HS-27A (cell line): ENCODE results near the gene TNS3.
A peak's percentile ranks its signal among the peaks of the same experiment; 100 is the strongest.

Source experiments
- DNase-seq: peaks from one replicate; pipeline ENCODE4 v3.0.0-alpha.2; 2012; ENCODE audit warnings: low read depth, missing footprints

TNS3 gene

GRCh38 chr7:47424523-47424922 is 157.4 kb downstream of the TNS3 start:
- no peak for DNase-seq

DNA sequence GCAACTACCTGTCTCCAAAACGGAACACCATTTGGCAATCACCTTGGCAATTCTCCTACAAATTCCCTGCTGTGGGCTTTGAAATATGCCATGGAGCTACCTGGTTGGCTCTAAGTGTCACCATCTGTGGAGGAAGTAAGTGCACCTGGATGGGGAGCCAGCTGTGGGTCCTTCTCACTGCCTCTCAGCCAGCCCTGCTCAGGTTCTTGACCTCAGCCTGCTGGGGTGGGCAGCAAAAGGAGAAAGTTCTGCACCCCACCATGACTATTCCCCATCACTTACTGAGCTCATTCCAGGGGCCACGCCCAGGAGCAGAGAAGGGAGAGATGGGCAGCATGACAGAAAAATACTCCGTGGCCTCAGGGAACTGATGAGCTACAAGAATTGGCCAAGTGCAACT is 158.7 kb downstream of the TNS3 start:
- no peak for DNase-seq

DNA sequence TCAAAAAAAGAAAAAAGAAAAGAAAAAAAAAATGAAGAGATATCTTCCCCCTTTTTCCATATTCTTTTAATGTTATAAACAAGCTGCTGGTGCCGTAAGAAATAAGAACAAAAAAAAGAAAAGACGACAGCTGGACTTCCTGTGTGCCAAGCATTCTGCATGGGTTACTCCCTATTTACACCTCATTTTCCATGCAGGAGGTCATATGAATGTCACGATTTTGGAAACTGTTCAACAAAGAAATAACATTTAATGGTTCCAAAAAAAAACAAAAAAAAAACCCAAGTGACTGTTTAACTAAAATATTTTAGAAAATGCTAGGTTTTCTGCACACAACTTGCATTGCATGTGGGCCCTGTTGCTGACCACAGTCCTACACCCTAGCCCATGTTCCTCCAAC is 159.3 kb downstream of the TNS3 start:
- peak; percentile 27 for DNase-seq

DNA sequence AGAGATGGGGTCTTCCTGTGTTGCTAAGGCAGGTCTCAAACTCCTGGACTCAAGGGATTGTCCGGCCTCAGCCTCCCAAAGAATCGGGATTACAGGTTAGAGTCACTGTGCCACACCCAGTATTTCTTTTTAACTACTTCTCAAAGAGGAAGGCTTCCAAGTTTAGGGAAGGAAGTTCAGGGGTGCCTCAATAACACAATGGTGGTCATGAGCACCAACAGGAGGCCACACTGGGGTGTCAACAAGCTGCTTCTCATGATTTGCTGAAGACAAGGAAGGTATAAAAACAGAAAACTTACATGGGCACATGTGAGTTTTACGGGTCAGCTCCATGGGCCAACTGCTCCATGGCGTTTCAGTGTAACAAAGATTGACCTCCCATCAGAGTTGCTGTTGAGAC is 160.5 kb downstream of the TNS3 start:
- no peak for DNase-seq

DNA sequence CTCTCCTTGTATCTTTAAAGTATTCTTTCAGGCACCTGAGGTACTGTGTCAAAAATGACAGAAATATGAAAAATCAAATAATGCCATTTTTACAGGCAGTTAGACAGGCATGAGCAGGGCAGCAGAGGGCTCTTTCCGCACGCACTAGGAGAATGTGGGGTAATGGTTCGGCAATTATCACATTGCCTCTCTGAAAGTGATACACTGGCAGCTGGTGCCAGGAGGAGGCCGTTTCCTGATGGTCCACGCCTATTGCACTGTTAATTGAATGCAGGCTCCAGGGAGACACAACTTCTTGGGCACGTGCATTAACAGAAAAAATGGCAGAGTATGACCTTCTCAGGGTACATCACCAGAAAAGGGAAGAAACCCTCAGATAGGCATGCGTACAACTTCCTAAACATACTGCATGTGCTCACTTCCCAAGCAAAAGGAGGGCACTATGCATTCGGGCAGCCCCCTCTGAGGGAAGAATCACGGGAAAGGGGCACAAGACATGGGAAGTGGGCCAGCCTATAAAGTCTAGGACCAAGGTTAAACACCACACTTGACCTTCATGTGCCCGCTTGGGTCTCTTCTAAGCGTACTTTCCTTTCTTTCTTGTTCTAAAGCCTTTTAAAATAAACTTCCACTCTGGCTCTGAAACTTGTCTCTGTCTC is 161.7 kb downstream of the TNS3 start:
- DNase-seq = no peak

DNA sequence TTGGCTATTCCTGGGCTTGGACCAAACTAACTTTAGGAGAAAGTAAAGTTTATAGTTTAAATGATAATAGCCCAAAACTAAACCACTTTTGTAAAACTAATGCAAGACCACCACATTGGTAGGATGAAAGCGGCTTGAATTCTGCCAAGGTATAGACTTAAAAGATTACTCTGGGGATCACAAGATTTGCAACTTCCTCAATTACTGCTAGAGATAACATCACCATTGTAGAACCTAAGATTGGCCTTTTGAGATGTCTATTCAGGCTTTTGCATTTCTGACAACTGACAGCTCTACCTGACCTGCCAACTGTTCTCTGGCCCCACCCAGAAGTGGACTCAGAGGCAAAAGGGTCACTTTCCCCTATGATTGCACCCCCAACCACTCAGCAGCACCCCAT is 162.4 kb downstream of the TNS3 start:
- no peak for DNase-seq

DNA sequence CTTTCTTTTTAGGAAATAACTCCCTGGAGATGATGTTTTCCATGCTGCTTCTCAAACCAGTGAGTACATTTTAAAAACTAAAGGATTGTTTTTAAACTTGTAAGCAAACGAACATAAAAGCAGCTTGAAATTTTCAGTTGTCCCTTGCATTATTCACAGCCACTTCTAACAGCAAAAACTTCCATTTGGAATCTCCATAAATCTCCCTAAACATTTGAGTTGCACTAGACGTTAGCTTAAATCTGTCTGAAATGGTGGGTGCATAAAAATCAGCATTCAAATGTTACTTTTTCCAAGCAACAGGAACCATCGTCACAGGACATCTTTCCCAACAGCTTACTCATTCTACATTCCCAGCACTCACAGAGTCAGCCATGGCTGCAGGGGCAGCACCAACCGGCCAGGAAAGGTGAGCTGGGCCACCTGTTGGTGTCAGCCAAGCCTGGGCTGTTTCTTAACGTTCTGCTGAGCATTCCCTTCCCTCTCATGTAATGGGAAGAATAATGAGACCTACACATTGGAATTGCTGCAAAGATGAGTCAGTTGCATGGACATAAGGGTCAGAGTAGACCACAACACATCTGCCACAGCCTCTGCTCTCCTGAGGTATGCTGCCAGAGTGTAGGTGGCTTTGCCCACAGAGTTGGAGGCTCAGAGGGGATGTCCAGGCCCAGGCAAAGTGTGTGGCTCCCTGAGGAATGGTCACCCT is 163.2 kb downstream of the TNS3 start:
- DNase-seq = no peak

GRCh38 chr7:47416492-47417480 is 165.1 kb downstream of the TNS3 start:
- no peak for DNase-seq

- DNase-seq = no peak
These were observed 166.3 kb downstream of the TNS3 start for GRCh38 chr7:47415318-47416212.

DNA sequence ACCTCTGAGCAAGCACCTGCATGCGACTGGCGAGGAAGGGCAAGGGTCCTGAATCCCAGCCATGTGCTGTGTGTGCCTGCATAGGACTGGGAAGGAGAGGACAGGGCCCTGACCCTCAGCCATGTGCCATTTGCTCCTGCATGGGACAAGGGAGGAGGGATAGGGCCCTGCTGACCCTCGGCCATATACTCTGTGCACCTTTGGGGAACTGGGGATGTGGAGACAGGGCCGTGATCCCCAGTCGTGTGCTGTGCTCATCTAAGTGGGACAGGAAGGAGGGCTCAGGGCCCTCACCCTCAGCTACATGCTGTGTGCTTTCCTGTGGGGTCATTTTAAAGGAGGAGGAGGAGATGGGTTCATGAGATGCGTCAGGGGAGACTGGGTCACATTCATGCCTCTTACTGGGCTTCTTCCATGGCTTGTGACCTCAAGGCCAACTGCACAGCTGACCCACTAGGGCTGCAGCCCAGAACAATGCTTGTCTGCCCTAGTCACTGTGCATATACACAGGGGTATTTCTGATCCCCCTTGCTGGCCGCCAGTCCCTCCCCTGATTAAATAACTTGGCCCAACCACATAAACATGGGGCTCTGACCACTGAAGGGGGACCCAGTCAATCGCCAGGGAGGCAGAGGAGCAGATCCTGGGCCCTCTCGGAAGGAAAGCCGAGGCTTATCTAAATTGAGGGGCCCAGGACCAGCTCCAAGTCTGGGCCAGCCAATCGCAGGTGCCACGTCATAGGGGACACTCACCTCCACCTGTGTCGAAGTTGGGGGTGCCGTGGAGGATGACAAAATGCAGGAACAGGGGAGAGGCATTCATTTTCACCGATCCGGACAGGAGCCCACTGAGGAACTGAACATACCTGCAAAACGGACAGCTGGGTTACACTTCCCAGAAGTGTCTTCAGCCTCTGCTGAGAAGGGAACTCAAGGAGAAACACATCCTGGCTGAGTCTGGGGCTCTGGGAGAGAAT is 167.3 kb downstream of the TNS3 start:
- DNase-seq = no peak

GRCh38 chr7:47413526-47414341 is 168.2 kb downstream of the TNS3 start:
- no peak for DNase-seq

DNA sequence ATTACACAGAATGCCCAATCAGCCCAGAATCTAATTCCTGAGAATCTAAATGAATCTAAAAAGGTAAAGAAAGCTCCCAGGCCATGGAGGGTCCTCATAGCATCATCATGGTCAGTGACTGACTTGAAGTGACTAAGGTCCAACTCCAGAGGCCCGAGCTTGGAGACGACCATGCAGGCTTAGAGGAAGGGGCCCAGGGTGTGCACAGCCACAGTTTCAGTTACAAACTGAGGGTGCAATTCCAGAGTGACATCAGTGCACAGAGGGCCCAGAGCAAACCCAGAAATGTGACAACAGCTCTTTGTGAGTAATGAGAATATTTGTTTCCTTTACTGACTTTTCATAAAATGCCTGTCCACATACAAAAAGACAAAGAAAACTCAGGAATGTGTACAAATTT is 170.0 kb downstream of the TNS3 start:
- DNase-seq = no peak

DNA sequence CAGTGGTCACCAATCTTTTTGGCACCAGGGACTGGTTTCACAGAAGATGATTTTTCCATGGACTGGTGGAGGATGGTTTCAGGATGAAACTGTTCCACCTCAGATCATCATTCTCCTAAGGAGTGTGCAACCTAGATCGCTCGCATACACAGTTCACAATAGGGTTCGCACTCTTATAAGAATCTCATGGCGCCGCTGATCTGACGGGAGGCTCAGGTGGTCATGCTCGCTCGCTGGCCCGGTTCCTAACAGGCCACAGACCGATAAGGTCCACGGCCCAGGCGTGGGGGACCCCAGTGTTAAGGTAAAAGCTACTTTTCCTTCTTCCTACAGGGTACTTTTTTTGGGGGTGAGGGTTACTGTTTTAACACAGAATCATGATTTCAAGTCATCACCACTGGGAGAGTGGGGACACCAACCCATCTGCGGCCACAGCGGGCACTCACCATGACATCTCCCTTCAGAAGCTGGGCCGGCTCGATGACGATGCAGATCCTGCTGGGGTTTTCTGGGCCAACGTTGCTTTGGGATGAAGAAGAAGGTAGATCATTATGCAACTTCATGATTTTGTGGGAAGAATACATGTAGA is 170.5 kb downstream of the TNS3 start:
- DNase-seq = no peak

DNA sequence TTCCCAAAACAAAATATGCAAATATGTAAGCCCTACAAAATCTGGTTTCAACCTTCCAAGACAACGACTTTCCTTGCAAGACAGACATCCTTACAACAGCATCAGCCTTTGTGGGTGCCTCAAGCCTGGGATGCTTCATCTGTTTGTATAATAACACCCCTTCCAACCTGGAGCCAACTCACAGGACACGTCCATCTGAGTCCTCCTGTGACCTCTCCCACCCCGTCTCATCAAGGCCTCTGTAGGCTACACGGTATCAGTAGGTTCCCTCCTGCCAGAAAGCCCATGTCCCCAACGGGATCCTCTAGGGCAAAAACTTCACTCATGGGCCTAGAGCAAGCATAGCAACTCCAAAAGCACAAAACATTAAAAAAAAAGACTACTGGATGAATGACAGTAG is 173.2 kb downstream of the TNS3 start:
- DNase-seq = no peak

GRCh38 chr7:47407821-47408674 is 173.9 kb downstream of the TNS3 start:
- DNase-seq = no peak

DNA sequence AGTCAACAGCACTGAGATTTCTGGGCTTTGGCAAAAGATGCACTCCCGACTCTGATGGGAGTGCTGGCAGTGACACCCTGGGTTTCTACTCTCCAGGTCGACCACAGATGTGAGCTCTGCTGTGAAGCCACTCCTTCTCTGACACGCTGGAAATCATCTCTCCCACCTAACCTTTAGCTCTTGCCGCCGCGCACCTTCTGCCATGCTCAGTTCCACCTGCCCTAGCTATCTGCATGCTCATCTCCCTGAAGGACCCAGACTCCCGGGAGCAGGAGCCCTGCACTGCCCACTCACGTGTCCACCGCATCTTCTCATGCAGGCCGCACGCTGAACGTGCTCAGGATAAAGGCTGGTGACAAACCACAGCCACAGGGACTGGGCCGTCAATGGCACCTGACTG is 174.8 kb downstream of the TNS3 start:
- DNase-seq = no peak

GRCh38 chr7:47406801-47407129 is 175.1 kb downstream of the TNS3 start:
- no peak for DNase-seq
